WTC11 (cell line): ENCODE measurements around the gene PCAT6.

Experiments
- CBFB ChIP-seq: sonication (generic); formaldehyde crosslinking; IDR thresholded peaks from 2 replicates; pipeline ENCODE4 v1.8.1; 2022; ENCODE audit warnings: mild to moderate bottlenecking, low read depth, missing genetic modification reagents
- JUN ChIP-seq: sonication (generic); formaldehyde crosslinking; IDR thresholded peaks from 2 replicates; pipeline ENCODE4 v1.8.0; 2023; ENCODE audit warnings: mild to moderate bottlenecking, missing genetic modification reagents
- KAT7 ChIP-seq: sonication (generic); formaldehyde crosslinking; IDR thresholded peaks from 2 replicates; pipeline ENCODE4 v1.8.1; 2023; ENCODE audit warnings: missing genetic modification reagents, mild to moderate bottlenecking, borderline replicate concordance
- NFYB ChIP-seq: sonication (generic); formaldehyde crosslinking; conservative IDR thresholded peaks from 2 replicates; pipeline ENCODE4 v1.8.0; 2022; ENCODE audit warnings: low read depth, missing genetic modification reagents
- TP53 ChIP-seq: sonication (generic); formaldehyde crosslinking; IDR thresholded peaks from 2 replicates; pipeline ENCODE4 v1.8.1; 2023; ENCODE audit warnings: mild to moderate bottlenecking, missing genetic modification reagents
- USF2 ChIP-seq: sonication (generic); formaldehyde crosslinking; IDR thresholded peaks from 2 replicates; pipeline ENCODE4 v1.8.1; 2023; ENCODE audit warnings: mild to moderate bottlenecking, missing genetic modification reagents, moderate library complexity
- ZNF121 ChIP-seq: sonication (generic); formaldehyde crosslinking; IDR thresholded peaks from 2 replicates; pipeline ENCODE4 v1.8.0; 2023; ENCODE audit warnings: missing genetic modification reagents
- ZNF232 ChIP-seq: sonication (generic); formaldehyde crosslinking; IDR thresholded peaks from 2 replicates; pipeline ENCODE4 v1.8.0; 2022; ENCODE audit warnings: mild to moderate bottlenecking, missing genetic modification reagents
- TF ChIP-seq, protein P1 (sequence below): fragments of 200-600 bp; IDR thresholded peaks from 2 replicates; pipeline ENCODE4 v1.8.0; 2022; ENCODE audit warnings: antibody characterized with exemption
- TF ChIP-seq, protein P2 (sequence below): sonication (generic); formaldehyde crosslinking; IDR thresholded peaks from 2 replicates; pipeline ENCODE4 v1.8.1; 2022; ENCODE audit warnings: low read depth, missing genetic modification reagents, borderline replicate concordance
- TF ChIP-seq, protein P3 (sequence below): sonication (generic); formaldehyde crosslinking; IDR thresholded peaks from 2 replicates; pipeline ENCODE4 v1.8.0; 2022; ENCODE audit warnings: mild to moderate bottlenecking, missing genetic modification reagents

DNA sequence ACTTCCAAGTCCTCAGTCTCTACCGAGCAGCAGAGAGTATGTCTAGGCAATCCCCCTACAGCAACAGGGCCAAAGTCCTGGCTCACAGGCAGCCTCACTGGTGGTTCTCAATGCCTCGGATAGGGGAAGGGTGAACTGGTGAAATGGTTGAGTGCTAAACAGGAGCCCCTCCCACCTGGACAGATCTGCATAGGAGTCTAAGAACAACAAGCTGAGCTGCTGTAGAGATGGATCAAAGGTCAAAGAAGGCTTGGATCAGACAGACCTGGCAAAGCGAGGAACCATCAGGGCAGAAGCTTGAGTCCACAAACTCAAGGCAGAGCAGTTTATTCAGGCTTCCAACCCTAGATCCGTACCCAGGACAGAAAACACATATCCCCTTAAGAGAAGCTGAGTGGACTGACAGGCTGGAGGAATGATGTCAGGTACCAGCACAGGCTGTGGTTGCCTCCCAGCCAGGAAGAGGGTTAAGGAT, 46.4 kb downstream of the PCAT6 start:
- TF ChIP-seq, protein P1, sequence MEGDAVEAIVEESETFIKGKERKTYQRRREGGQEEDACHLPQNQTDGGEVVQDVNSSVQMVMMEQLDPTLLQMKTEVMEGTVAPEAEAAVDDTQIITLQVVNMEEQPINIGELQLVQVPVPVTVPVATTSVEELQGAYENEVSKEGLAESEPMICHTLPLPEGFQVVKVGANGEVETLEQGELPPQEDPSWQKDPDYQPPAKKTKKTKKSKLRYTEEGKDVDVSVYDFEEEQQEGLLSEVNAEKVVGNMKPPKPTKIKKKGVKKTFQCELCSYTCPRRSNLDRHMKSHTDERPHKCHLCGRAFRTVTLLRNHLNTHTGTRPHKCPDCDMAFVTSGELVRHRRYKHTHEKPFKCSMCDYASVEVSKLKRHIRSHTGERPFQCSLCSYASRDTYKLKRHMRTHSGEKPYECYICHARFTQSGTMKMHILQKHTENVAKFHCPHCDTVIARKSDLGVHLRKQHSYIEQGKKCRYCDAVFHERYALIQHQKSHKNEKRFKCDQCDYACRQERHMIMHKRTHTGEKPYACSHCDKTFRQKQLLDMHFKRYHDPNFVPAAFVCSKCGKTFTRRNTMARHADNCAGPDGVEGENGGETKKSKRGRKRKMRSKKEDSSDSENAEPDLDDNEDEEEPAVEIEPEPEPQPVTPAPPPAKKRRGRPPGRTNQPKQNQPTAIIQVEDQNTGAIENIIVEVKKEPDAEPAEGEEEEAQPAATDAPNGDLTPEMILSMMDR, result no peak
- TF ChIP-seq TP53 (CRISPR knock-in tag) (no peak), KAT7 (CRISPR knock-in tag) (no peak), NFYB (CRISPR knock-in tag) (no peak), JUN (CRISPR knock-in tag) (no peak), USF2 (no peak), ZNF121 (no peak), CBFB (CRISPR knock-in tag) (no peak), ZNF232 (CRISPR knock-in tag) (no peak)
- TF ChIP-seq, protein P2, sequence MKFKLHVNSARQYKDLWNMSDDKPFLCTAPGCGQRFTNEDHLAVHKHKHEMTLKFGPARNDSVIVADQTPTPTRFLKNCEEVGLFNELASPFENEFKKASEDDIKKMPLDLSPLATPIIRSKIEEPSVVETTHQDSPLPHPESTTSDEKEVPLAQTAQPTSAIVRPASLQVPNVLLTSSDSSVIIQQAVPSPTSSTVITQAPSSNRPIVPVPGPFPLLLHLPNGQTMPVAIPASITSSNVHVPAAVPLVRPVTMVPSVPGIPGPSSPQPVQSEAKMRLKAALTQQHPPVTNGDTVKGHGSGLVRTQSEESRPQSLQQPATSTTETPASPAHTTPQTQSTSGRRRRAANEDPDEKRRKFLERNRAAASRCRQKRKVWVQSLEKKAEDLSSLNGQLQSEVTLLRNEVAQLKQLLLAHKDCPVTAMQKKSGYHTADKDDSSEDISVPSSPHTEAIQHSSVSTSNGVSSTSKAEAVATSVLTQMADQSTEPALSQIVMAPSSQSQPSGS (CRISPR knock-in tag), result no peak
- TF ChIP-seq, protein P3, sequence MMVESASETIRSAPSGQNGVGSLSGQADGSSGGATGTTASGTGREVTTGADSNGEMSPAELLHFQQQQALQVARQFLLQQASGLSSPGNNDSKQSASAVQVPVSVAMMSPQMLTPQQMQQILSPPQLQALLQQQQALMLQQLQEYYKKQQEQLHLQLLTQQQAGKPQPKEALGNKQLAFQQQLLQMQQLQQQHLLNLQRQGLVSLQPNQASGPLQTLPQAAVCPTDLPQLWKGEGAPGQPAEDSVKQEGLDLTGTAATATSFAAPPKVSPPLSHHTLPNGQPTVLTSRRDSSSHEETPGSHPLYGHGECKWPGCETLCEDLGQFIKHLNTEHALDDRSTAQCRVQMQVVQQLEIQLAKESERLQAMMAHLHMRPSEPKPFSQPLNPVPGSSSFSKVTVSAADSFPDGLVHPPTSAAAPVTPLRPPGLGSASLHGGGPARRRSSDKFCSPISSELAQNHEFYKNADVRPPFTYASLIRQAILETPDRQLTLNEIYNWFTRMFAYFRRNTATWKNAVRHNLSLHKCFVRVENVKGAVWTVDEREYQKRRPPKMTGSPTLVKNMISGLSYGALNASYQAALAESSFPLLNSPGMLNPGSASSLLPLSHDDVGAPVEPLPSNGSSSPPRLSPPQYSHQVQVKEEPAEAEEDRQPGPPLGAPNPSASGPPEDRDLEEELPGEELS (CRISPR knock-in tag), result no peak
